MG63 (cell line): ENCODE results near the gene TNS4. TPM values are rescaled to one million over a fixed set of nuclear protein-coding genes. Genes with fewer than 3 reads are reported as not detected.
"Not testable (repeated sequence)": the region's sequence is repeated elsewhere in the genome, so short reads cannot be mapped to it uniquely, and the experiment has no call there.

Experiments used
- DNase-seq: peaks from one replicate; pipeline ENCODE4 v3.0.0-alpha.2; 2020
- H3K27me3 ChIP-seq: fragments of 250-450 bp; sonication (Bioruptor Pico); 2 replicates; pipeline ENCODE4 v1.5.1; 2020; ENCODE audit warnings: mild to moderate bottlenecking, moderate library complexity
- H3K36me3 ChIP-seq: fragments of 250-450 bp; sonication (Bioruptor Pico); 2 replicates; pipeline ENCODE4 v1.5.1; 2020; ENCODE audit warnings: mild to moderate bottlenecking, moderate library complexity
- H3K4me3 ChIP-seq: fragments of 250-450 bp; sonication (Bioruptor Pico); 2 replicates; pipeline ENCODE4 v1.5.1; 2020; ENCODE audit warnings: mild to moderate bottlenecking, moderate library complexity
- H3K9me3 ChIP-seq: fragments of 250-450 bp; sonication (Bioruptor Pico); 2 replicates; pipeline ENCODE4 v1.5.1; 2020; ENCODE audit warnings: mild to moderate bottlenecking, moderate library complexity
- total RNA-seq: library from RNA; depleted of rRNA; stranded (reverse); fragments of >200 nt; shearing (Covaris generic); gene quantifications from 2 replicates; pipeline ENCODE4 v1.2.3, GENCODE V29; 2014; ENCODE audit warnings: low replicate concordance; rRNA removed

Gene TNS4
- not detected in 2 replicates for total RNA-seq

GRCh38 chr17:40501499-40501911 is at the start of gene TNS4:
Gene TNS4, minus strand, starts transcription at chr17:40501623. Its CDS starts 5,198 bp downstream, at chr17:40496425.
- H3K27me3 ChIP-seq = no peaks in the 10 kb centered on the region
- no peak for DNase-seq
- H3K36me3 ChIP-seq = no peaks in the 10 kb centered on the region
- H3K4me3 ChIP-seq = no peak within 1 kb of the TSS
- H3K9me3 ChIP-seq = no peaks in the 10 kb centered on the region

GRCh38 chr17:40550608-40551007 is 49.2 kb upstream of the TNS4 start:
- Histone ChIP-seq H3K27me3 (no peaks in the 10 kb centered on the region), H3K9me3 (no peaks in the 10 kb centered on the region), H3K36me3 (no peaks in the 10 kb centered on the region), H3K4me3 (no peak overlapping the region)
- DNase-seq = peak; percentile 48

- Histone ChIP-seq H3K27me3 (no peaks in the 10 kb centered on the region), H3K36me3 (no peaks in the 10 kb centered on the region), H3K9me3 (no peaks in the 10 kb centered on the region), H3K4me3 (no peak overlapping the region)
- DNase-seq = peak; percentile 87
These were observed 47.7 kb upstream of the TNS4 start for GRCh38 chr17:40548982-40549685.

- no peaks in the 10 kb centered on the region for H3K27me3 ChIP-seq
- no peaks in the 10 kb centered on the region for H3K9me3 ChIP-seq
- DNase-seq = no peak
- H3K4me3 ChIP-seq = no peak overlapping the region
- no peaks in the 10 kb centered on the region for H3K36me3 ChIP-seq
These were observed 47.1 kb upstream of the TNS4 start for GRCh38 chr17:40548491-40548981.

DNA sequence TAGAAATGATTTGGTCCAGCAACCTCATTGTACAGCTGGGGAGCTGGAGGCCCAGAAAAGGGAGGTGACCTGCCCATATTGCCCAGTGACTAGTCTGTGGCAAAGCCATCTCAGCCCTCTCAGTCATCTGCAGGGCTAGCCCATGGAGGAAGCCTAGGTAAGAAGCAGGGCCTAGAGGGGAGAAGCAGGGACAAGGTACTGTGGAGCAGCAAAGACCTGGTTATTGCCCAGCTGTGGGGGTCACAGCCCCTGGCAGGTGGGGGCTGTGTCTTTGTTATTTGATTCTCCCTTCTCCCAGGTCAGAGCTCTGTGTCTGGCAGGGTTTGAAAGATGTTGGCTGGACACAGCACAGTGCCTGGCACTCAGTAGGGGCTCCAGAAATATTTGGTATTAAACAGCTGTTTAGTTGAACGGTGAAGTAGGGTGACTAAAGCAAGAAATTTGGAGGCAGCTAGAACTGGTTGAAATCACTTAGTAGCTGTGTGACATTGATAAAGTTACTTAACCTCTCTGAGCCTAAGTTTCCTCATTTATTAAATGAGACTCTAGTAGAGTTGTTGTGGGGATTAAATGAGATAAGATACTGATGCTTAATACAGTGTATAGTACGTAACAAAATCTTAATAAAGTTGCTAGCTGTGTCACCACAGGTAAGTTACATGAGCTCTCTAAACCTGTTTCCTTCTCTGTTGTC is 46.5 kb upstream of the TNS4 start:
- no peak overlapping the region for H3K4me3 ChIP-seq
- no peak for DNase-seq
- no peaks in the 10 kb centered on the region for H3K9me3 ChIP-seq
- H3K36me3 ChIP-seq = no peaks in the 10 kb centered on the region
- H3K27me3 ChIP-seq = no peaks in the 10 kb centered on the region

GRCh38 chr17:40547079-40547784 is 45.8 kb upstream of the TNS4 start:
- H3K27me3 ChIP-seq = no peaks in the 10 kb centered on the region
- H3K4me3 ChIP-seq = no peak overlapping the region
- no peak for DNase-seq
- H3K9me3 ChIP-seq = no peaks in the 10 kb centered on the region
- no peaks in the 10 kb centered on the region for H3K36me3 ChIP-seq

DNA sequence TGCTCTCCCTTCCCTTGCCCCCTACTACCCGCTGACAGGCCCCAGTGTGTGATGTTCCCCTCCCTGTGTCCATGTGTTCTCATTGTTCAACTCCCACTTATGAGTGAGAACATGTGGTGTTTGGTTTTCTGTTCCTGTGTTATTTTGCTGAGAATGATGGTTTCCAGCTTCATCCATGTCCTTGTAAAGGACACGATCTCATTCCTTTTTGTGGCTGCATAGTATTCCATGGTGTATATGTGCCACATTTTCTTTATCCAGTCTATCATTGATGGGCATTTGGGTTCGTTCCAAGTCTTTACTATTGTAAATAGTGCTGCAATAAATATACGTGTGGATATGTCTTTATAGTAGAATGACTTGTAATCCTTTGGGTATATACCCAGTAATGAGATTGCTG is 45.1 kb upstream of the TNS4 start:
- not testable (repeated sequence) for H3K27me3 ChIP-seq, DNase-seq

DNA sequence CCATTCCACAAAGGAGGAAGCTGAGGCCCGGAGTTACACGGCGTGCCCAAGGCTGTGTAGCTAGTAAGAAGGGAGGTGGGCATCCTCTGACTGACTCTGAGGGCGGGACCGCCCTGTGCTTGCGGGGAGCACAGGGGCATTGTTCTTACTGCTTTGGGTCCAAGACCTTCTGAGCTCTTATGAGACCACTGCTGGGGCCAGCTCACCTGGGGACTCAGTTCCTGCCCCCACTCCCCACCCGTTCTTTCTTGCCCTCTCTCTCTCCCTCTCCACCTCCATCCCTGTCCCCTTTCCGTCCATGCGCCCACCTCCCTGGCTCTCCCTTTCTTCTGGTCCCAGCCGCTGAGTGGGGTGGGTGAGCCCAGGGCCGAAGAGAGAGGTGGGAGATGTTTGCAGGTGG is 44.2 kb upstream of the TNS4 start:
- Histone ChIP-seq H3K9me3 (no peaks in the 10 kb centered on the region), H3K4me3 (no peak overlapping the region), H3K36me3 (no peaks in the 10 kb centered on the region), H3K27me3 (no peaks in the 10 kb centered on the region)
- DNase-seq = no peak

More for the DNA sequence above, 45.1 kb upstream of the TNS4 start:
- not testable (repeated sequence) for H3K4me3 ChIP-seq, H3K9me3 ChIP-seq, H3K36me3 ChIP-seq

DNA sequence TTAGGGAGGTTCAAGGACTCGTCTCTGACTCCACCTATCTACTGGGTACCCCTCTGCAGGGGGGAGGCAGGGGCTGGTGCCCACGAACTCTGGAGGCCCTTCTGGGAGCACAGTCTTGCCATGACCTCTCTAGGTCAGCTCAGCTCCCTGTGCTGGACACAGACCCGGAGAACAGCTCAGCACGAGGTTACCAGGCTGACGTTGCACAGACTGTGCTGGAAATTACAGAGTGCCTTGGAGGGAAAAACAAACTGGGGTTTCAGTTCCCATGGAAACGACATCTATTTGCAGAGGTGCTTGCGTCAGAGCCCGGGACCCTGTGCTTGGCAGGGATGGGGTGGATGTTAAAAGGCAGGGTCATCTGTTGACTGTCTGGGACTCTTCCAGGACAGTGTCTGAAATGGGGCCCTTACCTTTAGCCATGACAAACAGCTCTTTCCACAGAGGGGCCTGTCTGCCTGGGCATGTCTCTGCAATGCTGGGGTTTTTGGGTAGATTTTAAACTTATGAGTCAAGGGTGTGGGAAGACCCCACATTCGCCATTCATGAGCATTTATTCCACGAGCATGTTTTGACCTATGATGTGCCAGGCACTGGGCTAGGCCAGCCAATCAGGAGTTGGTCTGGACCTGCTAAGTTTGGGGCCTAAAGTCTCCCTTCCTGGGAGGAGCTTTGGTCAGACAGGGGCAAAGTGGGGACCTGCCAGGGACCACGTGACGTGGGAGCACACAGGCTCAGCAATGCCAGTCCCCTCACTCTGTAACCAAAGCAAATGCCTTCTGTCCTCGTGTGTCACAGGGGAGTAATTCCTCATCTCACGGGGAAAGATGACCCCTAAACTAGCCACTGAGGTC is 41.4 kb upstream of the TNS4 start:
- Histone ChIP-seq H3K27me3 (no peaks in the 10 kb centered on the region), H3K4me3 (no peak overlapping the region), H3K9me3 (no peaks in the 10 kb centered on the region), H3K36me3 (no peaks in the 10 kb centered on the region)
- no peak for DNase-seq

DNA sequence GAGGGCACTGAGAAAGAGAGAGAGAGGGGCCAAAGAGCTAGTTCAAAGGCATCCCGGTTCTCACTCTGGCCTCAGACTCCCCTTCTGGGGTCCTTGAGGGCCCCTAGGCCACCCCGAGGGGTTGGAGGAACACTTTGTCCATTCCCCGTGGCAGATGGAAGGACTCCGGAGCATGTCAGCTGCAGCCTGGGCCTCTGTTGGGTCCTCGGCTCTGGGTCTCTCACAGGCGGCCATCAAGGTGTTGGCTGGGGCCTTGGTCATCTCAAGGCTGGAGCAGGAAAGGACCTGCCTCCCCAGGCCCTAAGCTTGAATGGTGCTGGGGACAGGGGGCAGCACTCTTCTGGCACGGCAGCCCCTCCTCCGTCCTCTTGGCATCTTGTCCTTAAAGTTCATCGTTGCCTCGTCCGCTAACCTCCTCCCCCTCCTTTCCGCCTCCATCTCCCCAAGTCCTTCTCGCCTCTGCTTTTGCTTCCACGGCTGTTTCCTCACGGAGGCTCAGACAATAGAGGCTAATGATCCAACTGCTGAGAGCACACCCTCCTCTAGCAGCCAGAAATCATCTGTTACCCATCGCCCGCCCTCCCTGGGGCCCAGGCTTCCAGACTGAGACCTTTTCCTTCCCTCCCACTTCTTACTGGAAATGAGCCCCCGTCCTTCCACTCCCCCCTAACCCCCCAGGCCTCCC is 40.6 kb upstream of the TNS4 start:
- Histone ChIP-seq H3K27me3 (no peaks in the 10 kb centered on the region), H3K36me3 (no peaks in the 10 kb centered on the region), H3K9me3 (no peaks in the 10 kb centered on the region), H3K4me3 (no peak overlapping the region)
- DNase-seq = no peak

GRCh38 chr17:40541060-40541872 is 39.8 kb upstream of the TNS4 start:
- H3K36me3 ChIP-seq = no peaks in the 10 kb centered on the region
- no peak overlapping the region for H3K4me3 ChIP-seq
- DNase-seq = no peak
- H3K27me3 ChIP-seq = no peaks in the 10 kb centered on the region
- no peaks in the 10 kb centered on the region for H3K9me3 ChIP-seq

GRCh38 chr17:40540448-40540847 is 39.0 kb upstream of the TNS4 start:
- H3K36me3 ChIP-seq = no peaks in the 10 kb centered on the region
- H3K27me3 ChIP-seq = no peaks in the 10 kb centered on the region
- no peak overlapping the region for H3K4me3 ChIP-seq
- DNase-seq = no peak
- no peaks in the 10 kb centered on the region for H3K9me3 ChIP-seq

DNA sequence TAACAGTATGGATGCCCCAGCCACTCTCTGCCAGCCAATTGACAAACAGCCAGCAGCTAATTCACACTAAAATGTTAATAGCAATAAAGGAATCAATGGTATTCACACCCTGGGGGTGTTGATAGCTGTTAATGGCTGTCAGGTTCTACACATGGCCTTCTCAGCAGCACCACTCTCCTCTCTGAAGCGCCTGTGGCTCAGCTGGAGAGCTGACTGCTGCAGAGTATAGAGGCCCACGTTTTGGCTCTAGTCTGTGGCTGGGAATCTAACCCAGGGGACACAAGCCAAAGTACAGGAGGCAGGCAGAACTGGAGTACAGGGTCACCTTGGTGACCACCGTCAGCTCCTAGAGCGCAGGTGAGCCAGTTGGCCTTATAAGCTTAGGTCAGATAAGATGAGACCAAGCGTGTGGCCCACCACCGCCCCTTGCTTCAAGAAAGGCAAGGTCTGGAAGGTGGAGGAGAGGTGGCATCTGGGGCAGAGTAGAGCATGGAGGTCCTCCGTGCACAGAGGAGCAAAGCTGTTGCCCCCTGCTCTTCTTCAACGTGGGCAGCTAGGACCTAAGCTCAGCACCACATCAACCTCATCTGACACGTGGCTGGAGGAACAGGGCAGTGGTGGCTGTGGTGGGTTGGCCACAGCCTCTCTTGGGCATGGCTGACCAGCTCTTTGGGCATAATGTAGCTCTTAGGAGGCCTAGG is 38.4 kb upstream of the TNS4 start:
- Histone ChIP-seq H3K9me3 (no peaks in the 10 kb centered on the region), H3K4me3 (no peak overlapping the region), H3K27me3 (no peaks in the 10 kb centered on the region), H3K36me3 (no peaks in the 10 kb centered on the region)
- DNase-seq = no peak

DNA sequence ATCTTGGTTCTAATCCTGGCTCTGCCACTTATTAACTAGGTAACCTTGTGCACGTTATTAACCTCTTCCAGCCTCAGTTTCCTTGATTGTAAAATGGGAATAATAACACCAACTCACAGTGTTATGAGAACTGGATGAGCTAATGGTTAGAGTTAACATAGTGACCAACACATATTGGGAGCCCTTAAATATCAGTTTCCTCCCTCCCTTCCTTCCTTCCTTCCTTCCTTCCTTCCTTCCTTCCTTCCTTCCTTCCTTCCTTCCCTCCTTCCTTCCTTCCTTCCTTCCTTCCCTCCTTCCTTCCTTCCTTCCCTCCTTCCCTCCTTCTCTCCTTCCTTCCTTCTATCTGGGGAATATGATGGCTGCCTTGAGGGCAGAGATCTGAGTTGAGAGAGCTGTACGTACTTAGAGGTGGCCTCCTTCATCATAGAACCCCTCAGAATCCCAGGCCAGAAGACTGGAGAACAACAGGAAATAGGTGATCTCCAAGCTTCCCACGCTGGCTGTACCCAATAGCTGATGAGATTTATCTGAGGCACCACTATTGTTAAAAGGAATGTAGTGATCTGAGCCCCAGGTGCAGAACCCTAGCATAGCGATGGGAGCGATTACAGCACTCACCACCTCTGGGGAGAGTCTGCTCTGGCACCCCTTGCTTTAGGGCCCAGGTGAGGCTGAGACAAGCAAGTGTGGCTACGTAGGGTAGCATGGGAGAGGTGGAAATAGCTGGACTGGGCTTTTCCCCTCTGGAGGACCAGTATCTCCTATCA is 37.7 kb upstream of the TNS4 start:
- H3K36me3 ChIP-seq = no peaks in the 10 kb centered on the region
- H3K4me3 ChIP-seq = no peak overlapping the region
- no peaks in the 10 kb centered on the region for H3K27me3 ChIP-seq
- H3K9me3 ChIP-seq = no peaks in the 10 kb centered on the region
- no peak for DNase-seq
